GM21576 (cell line): ENCODE results near the gene SLCO4A1.

Source experiments
- ATAC-seq: cut with Tn5 transposase; IDR thresholded peaks from one replicate; pipeline ENCODE4 v1.9.1; 2021; ENCODE audit warnings: mild to moderate bottlenecking, moderate library complexity; ENCODE audit not compliant: unreplicated experiment

SLCO4A1 gene

GRCh38 chr20:62696989-62697388, 54.7 kb downstream of the SLCO4A1 start:
- no peak for ATAC-seq

DNA sequence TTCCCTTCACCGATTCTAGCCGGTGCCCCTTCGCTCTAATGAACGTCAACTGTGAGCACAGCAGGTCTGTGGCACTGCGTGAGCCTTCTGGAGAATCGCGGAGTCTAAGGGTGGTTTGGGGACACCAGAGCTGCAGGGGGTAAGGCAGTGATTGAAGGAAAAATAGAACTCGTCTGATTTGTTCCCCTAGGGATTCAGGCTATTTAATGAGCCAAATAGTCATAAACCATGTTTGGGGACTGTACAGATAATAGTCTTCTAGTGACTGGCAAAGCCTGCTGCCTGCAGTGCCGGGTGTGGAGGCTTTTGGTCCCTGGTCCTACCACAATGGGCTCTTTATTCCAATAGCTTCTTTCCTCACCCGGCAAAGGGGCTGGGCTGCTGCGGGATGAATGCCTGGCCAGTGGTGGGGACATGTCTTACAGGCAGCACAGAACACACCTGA, 55.2 kb downstream of the SLCO4A1 start:
- no peak for ATAC-seq

DNA sequence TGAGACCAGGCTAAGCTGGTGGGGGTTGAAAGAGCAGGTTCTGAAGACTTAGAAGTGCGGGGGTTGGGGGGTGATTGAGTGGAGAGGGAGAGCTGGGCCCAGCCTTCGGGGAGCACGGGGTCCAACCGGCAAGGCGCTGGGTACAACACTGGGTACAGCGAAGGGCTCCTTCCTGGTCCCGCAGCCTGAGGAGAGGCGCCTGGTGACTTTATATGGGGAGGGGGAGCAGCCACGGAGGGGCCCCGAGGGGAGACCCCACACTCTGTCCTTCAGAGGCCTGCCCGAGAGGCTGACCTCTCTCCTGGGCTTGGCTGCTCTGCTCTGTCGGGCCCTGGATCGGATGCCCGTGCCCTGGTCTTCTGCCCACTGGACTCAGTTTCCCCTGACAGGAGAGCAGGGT, 55.9 kb downstream of the SLCO4A1 start:
- ATAC-seq, result no peak

- no peak for ATAC-seq
Measured at GRCh38 chr20:62699296-62699695, 57.0 kb downstream of the SLCO4A1 start.

DNA sequence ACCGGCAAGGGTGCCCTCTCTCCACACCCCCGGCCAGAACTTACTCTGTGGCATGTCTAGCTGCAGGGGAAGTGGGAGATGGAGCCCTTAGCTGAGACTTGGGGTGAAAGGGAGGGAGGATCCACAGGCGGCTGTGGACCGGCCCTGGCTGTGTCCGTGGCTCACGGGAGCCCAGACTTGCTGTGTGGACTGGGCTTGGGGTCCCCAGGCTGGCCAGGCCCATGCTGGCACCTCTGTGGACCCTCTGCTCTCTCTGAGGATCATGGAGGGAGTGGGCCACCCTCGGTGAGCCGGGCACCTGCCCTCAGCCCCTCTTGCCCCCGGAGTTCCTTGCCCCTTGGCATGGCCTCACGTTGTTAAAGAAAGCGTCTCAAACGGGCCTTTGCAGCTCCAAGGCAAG, 57.4 kb downstream of the SLCO4A1 start:
- no peak for ATAC-seq

DNA sequence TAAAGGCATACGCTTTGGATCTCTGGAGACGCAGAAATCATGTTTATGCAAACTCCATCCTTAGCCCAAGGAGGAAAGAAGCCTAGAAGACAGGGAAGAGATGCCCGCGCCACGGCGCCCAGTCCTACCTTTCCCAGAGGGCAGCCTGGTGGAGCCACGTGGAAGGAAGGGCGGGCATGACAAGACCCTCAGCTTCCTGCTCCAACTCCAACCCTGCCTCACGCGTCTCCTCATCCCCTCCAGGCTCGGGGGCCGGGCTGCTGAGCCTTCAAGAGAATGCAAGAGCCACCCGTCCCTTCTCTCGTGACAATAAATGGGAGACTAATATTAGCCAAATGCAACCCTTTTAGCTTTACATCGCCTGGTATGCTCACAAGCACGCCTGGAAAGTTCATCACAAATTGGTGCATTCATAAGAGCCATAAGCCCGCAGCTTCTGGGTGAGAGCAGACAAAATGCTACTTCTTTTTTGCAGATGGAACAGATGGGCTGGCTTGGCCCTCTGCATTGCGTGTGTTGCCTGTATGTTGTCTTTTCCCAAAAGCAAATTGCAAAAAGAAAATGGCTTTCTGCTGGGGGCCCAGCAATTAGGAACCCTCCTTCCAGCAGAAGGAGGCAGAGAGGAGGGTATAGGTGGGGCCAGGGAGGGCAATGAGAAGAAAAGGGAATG, 58.1 kb downstream of the SLCO4A1 start:
- no peak for ATAC-seq

GRCh38 chr20:62701161-62702012, 59.1 kb downstream of the SLCO4A1 start:
- ATAC-seq, result no peak

DNA sequence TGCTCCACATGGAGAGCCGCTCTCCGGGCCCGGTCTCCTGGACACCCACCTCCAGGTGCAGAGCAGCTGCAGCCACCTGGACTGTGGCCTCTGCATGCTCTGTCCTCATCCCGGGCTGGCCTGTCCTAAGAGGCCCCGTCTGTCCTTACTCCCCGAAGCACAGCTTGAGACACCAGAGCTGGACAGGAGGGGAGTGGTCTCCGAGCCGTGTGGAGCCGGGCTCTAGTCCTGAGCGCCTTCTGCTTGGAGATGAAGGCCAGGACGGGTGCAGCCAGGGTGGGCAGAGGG, 59.7 kb downstream of the SLCO4A1 start:
- ATAC-seq, result no peak

DNA sequence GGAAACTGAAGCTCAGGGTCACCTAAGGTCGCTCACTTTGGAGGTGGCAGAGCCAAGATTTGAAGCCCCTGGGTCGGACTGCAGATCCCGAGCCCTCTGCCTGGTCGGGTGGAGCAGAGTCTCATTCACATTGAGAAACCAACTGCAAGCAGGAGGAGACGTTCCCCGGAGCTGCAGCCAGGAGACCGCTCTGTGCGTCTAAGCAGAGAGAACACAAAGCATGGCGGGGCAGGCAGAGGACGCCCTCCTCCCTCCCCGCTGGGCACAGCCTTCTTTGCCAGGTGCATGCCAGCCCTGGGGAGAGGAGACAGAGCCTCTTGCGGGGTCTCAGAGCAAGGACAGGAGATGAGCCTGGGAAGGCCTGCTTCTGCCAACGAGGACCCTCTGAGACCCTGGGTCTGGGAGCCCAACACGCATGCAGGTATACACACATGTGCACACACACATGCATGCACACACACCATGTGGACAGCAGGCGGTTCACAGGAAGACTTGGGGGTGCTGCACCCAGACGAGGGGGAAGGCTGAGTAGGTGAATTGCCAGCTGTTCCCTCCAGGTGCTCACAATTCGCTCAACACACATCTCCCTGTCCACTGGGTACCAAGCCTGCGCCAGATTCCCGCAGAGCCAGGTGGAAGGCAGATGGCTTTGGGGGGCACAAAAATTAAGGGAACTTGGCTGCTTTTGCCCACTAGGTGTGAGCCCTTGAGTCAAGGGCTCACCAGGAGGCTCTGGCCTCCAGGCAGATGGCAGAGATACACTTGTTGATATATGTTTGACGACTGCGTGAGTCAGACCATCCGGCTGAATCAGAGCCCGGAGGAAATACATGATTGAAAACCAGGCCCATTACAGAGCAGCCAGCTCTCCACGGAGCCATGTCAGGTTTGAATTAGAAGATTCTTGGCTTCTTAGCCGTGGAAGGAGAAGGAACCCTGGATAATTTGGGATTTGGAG, 60.9 kb downstream of the SLCO4A1 start:
- no peak for ATAC-seq

- no peak for ATAC-seq
Measured at GRCh38 chr20:62703853-62704228, 61.5 kb downstream of the SLCO4A1 start.

DNA sequence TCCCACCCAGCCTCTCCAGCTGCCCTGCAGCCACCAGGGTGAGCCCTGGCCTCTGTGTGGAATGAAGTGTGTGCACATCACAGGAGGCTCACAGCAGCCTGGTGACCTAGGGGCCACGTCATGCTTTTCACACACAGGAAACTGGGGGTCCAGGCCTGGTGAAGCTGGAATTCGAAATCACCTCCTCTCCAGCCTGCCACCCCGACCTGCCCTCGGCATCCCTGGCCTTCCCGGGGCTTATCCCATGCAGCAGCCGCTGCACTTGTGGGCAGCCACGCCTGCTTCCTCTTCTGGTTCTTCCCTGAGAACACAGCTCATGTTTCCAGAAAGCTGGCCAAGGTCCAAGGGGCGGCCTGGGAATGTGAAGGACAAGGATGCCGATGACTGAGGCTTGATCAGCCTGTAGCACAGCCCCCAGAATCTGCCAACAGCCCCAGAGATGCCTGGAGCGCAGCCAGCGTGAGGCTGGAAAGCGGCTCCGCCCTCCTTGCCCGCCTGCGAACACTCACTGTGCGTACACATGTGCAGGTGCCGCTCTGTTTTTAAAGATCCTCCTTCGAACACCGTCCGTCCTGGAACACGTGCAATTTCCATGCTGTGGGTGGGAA, 62.1 kb downstream of the SLCO4A1 start:
- no peak for ATAC-seq

DNA sequence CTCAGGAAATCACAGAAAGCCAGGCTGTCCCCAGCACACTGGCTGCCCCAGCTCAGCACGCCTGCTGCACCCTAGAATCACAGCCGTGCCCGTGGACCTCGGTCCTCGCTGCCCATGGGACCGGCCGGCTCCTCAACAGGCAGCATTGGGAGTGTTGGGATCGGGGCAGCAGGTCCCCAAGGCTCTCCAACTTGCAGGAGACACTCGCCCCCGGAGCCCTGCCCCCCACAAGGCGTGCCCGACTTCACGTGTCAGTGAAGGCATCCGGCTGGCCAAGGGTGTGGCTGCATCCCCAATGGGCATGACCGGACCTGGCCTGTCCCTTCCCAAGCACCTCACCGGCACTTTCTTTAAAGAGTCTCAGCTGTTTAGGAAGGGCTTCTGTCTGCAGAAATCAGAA, 63.3 kb downstream of the SLCO4A1 start:
- no peak for ATAC-seq

DNA sequence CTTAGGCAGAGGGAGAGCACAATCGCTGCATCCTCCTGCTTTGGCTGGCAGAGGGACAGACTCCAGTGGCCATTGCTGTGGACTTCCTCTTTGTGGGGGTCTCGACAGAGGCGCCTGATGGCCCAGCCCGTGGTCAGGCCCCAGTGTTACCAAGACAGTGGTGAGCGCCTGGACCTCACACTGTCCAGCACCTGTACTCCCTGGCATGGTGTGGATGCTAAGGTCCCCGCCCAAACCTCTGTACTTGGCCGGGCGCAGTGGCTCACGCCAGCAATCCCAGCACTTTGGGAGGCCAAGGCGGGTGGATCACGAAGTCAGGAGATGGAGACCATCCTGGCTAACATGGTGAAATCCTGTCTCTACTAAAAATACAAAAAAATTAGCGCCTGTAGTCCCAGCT, 64.0 kb downstream of the SLCO4A1 start:
- ATAC-seq, result no peak

- no peak for ATAC-seq
Measured at GRCh38 chr20:62706857-62707256, 64.6 kb downstream of the SLCO4A1 start.

- ATAC-seq, result no peak
Measured at GRCh38 chr20:62707276-62707920, 65.1 kb downstream of the SLCO4A1 start.

DNA sequence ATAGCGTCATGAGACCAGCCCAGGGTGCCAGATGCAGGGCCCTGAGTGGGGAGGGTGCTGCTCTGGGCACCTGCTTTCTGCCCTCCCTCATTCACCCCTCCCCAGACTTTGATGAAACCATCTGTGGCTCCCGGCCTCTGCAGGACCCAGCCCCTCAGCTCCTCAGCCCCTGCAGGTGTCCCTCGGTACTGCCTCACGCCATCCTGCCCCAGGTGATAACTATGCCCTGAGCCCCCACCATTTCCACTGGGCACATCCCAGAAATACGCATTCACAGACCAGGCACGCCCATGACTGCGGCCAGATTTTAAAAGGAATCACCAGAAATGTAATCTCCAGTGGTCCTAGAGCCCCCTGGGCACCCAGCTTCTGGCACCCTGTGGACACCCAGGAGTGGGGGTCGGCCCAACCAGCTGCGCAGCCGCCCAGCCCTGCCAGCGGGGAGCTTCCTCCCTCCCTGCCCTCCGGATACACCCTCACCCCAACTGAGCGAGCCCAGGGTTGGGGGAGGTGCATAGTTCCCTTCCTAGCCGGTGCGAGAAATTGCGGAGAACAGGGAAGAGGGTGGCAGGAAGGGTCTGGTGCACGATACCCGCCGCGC, 65.7 kb downstream of the SLCO4A1 start:
- no peak for ATAC-seq

GRCh38 chr20:62708591-62709536, 66.6 kb downstream of the SLCO4A1 start, which contains the start of gene NTSR1:
TSS of gene NTSR1 (plus strand) at chr20:62708836. CDS start at chr20:62709208, 372 bp downstream.
- ATAC-seq, result no peak

GRCh38 chr20:62709537-62709905, 67.2 kb downstream of the SLCO4A1 start:
- ATAC-seq, result no peak
